Measurements from ENCODE around the gene NCK1. TPM values are rescaled to one million over a fixed set of nuclear protein-coding genes. Genes with fewer than 3 reads are reported as not detected.

NCK1 gene
- total and polyA plus RNA-seq, 11 donors, result 6.5 to 36.0 (median 23.3) TPM

GRCh38 chr3:136952292-136952691 is 90.3 kb downstream of the NCK1 start:
- H3K27me3 ChIP-seq, result no peaks in the 10 kb centered on the region
- DNase-seq (no peak), ATAC-seq (no peak)
- no peak overlapping the region for H3K27ac ChIP-seq
- intact Hi-C loops (cut with DNase I), result loop anchor here in 3 of 10 donors (5.0 to 10.0 kb wide), 2 partner anchors 60 to 63 kb away; no protein-coding TSS in a partner anchor
- H3K4me3 ChIP-seq, result no peak overlapping the region
- H3K9me3 ChIP-seq, result no peaks in the 10 kb centered on the region
- TF ChIP-seq POLR2A (IDR thresholded peaks at IDR 0.05) (no peak), CTCF (IDR thresholded peaks at IDR 0.05) (no peak)
- 67 to 79% (median 76%) methylated on average over 1 of the region's 1 CpG for WGBS, 4 donors
- H3K36me3 ChIP-seq, result peaks cover 0 to 9% (median 6%) of the 10 kb centered on the region in 9 donors
- peaks cover 0 to 33% (median 14%) of the 10 kb centered on the region in 12 donors for H3K4me1 ChIP-seq

GRCh38 chr3:136954251-136954650 is 92.2 kb downstream of the NCK1 start:
- no peak for TF ChIP-seq POLR2A (IDR thresholded peaks at IDR 0.05)
- no peak for TF ChIP-seq CTCF (IDR thresholded peaks at IDR 0.05)
- Histone ChIP-seq H3K4me3 (no peak overlapping the region), H3K27ac (no peak overlapping the region), H3K9me3 (no peaks in the 10 kb centered on the region), H3K27me3 (no peaks in the 10 kb centered on the region), H3K4me1 (peaks cover 0 to 23% (median 10%) of the 10 kb centered on the region in 12 donors), H3K36me3 (no peaks in the 10 kb centered on the region)
- intact Hi-C loops (cut with DNase I), result loop anchor here in 3 of 10 donors (5.0 to 10.0 kb wide), 2 partner anchors 58 to 61 kb away; no protein-coding TSS in a partner anchor
- DNase-seq (no peak), ATAC-seq (no peak)
- WGBS, 4 donors, result 94 to 98% (median 96%) methylated on average over 2 of the region's 2 CpGs

- Histone ChIP-seq H3K36me3 (no peaks in the 10 kb centered on the region), H3K4me1 (peaks cover 0 to 14% (median 2%) of the 10 kb centered on the region in 12 donors), H3K27me3 (no peaks in the 10 kb centered on the region), H3K9me3 (no peaks in the 10 kb centered on the region), H3K27ac (no peak overlapping the region), H3K4me3 (no peak overlapping the region)
- TF ChIP-seq CTCF (IDR thresholded peaks at IDR 0.05) (no peak), POLR2A (IDR thresholded peaks at IDR 0.05) (no peak)
- intact Hi-C loops (cut with DNase I), result loop anchor here in 3 of 10 donors (5.0 to 10.0 kb wide), 2 partner anchors 57 to 60 kb away; no protein-coding TSS in a partner anchor
- WGBS, 4 donors, result 92 to 95% (median 94%) methylated on average over 4 of the region's 4 CpGs
- ATAC-seq (peak in 1 of 4 donors; percentile 33), DNase-seq (no peak)
Measured at GRCh38 chr3:136954980-136955780, 93.2 kb downstream of the NCK1 start.

- intact Hi-C loops (cut with DNase I), result loop anchor here in 1 of 10 donors (10.0 kb wide), 1 partner anchor 59 kb away; no protein-coding TSS in a partner anchor
- no peaks in the 10 kb centered on the region for H3K27me3 ChIP-seq
- TF ChIP-seq CTCF (IDR thresholded peaks at IDR 0.05), result no peak
- H3K36me3 ChIP-seq, result no peaks in the 10 kb centered on the region
- H3K4me3 ChIP-seq, result no peak overlapping the region
- peaks cover 0 to 9% (median 0%) of the 10 kb centered on the region in 12 donors for H3K4me1 ChIP-seq
- no peak overlapping the region for H3K27ac ChIP-seq
- ATAC-seq (no peak), DNase-seq (no peak)
- H3K9me3 ChIP-seq, result no peaks in the 10 kb centered on the region
- WGBS, 4 donors, result 74 to 81% (median 77%) methylated on average over 2 of the region's 2 CpGs
Measured at GRCh38 chr3:136955813-136956212, 93.8 kb downstream of the NCK1 start.
